Upper lobe of left lung (tissue), 6 donors: ENCODE measurements around the gene MACC1. TPM values are rescaled to one million over a fixed set of nuclear protein-coding genes. Genes with fewer than 3 reads are reported as not detected.
A peak's percentile ranks its signal among the peaks of the same experiment; 100 is the strongest.

Source experiments
- ATAC-seq, 2 donors: fragments of 200-7000 bp; cut with Tn5 transposase; one replicate each; pipeline ENCODE4 v1.9.1; 2022; ENCODE audit warnings: mild to moderate bottlenecking in 2 of 2, moderate library complexity in 2 of 2; ENCODE audit not compliant: low FRiP score in 2 of 2
- DNase-seq, 2 donors: peaks; one replicate each; pipeline ENCODE4 v3.0.0-alpha.2; 2019 to 2020
- H3K27ac ChIP-seq, 4 donors: fragments of 200-600 bp; sonication (generic); one replicate each; pipeline ENCODE4 v1.5.1; 2016 to 2019
- H3K27me3 ChIP-seq, 4 donors: fragments of 200-600 bp; sonication (generic); one replicate each; pipeline ENCODE4 v1.5.1; 2017 to 2019
- H3K36me3 ChIP-seq, 4 donors: fragments of 200-600 bp; sonication (generic); one replicate each; pipeline ENCODE4 v1.5.1; 2016 to 2019
- H3K4me1 ChIP-seq, 4 donors: fragments of 200-600 bp; sonication (generic); one replicate each; pipeline ENCODE4 v1.5.1; 2018 to 2019
- H3K4me3 ChIP-seq, 4 donors: fragments of 200-600 bp; sonication (generic); one replicate each; pipeline ENCODE4 v1.5.1; 2017 to 2019; ENCODE audit warnings: mild to moderate bottlenecking in 2 of 4, moderate library complexity in 1 of 4
- H3K9me3 ChIP-seq, 4 donors: fragments of 200-600 bp; sonication (generic); one replicate each; pipeline ENCODE4 v1.5.1; 2018 to 2019
- EP300 ChIP-seq, 4 donors: sonication (generic); formaldehyde crosslinking; IDR thresholded peaks; one replicate each; pipeline ENCODE4 v1.5.1; 2017; ENCODE audit warnings: antibody characterized with exemption in 4 of 4, control low read depth in 2 of 4
- POLR2A ChIP-seq, 4 donors: fragments of 450-650 bp; IDR thresholded peaks; one replicate each; pipeline ENCODE4 v1.5.1; 2016 to 2017; ENCODE audit warnings: antibody characterized with exemption in 4 of 4, mild to moderate bottlenecking in 2 of 4
- POLR2AphosphoS5 ChIP-seq, 2 donors: sonication (generic); formaldehyde crosslinking; IDR thresholded peaks; one replicate each; pipeline ENCODE4 v1.5.1; 2017; ENCODE audit warnings: antibody characterized with exemption in 2 of 2
- WGBS, 2 donors: methylation state at CpG; one replicate each; pipeline ENCODE4 v1.1.5; 2017 to 2018; 5-methylcytosine and 5-hydroxymethylcytosine counted together
- total RNA-seq, 6 donors: library from RNA; depleted of rRNA in 4 of 6; stranded (reverse); fragments of >200 nt in 4 of 6; gene quantifications; one replicate each; pipeline versions ENCODE4 v1.1.0 to v1.2.1, GENCODE V29; 2016 to 2021
- TF ChIP-seq, protein P1 (sequence below), 6 experiments: fragments of 450-650 bp in 4 of 6; fragments of 200-600 bp in 2 of 6; sonication (generic) in 2 of 6; IDR thresholded peaks; one replicate each; pipeline ENCODE4 v1.5.1; 2016 to 2019; ENCODE audit warnings: antibody characterized with exemption in 6 of 6
- donor health status: DM: no; HTN: no; CAD: no; lungs with moderate emphysema.
- donor health status: DM: no; HTN: yes; CAD: no; lungs with severe emphysema.

MACC1 gene
- total RNA-seq, 6 donors from 2014 or later, result 10.5 to 86.5 (median 24.3) TPM

- 82 to 90% methylated on average over 2 of the region's 2 CpGs for WGBS, 2 donors
- DNase-seq (no peak), ATAC-seq (no peak)
- H3K4me3 ChIP-seq, result no peak overlapping the region
- no peak overlapping the region for H3K27ac ChIP-seq
- H3K9me3 ChIP-seq, result no peaks in the 10 kb centered on the region
- H3K4me1 ChIP-seq, result no peaks in the 10 kb centered on the region
- TF ChIP-seq, protein P1, sequence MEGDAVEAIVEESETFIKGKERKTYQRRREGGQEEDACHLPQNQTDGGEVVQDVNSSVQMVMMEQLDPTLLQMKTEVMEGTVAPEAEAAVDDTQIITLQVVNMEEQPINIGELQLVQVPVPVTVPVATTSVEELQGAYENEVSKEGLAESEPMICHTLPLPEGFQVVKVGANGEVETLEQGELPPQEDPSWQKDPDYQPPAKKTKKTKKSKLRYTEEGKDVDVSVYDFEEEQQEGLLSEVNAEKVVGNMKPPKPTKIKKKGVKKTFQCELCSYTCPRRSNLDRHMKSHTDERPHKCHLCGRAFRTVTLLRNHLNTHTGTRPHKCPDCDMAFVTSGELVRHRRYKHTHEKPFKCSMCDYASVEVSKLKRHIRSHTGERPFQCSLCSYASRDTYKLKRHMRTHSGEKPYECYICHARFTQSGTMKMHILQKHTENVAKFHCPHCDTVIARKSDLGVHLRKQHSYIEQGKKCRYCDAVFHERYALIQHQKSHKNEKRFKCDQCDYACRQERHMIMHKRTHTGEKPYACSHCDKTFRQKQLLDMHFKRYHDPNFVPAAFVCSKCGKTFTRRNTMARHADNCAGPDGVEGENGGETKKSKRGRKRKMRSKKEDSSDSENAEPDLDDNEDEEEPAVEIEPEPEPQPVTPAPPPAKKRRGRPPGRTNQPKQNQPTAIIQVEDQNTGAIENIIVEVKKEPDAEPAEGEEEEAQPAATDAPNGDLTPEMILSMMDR (IDR thresholded peaks at IDR 0.05), result no peak
- TF ChIP-seq POLR2A (IDR thresholded peaks at IDR 0.05) (no peak), EP300 (IDR thresholded peaks at IDR 0.05) (no peak), POLR2AphosphoS5 (IDR thresholded peaks at IDR 0.05) (no peak)
- H3K27me3 ChIP-seq, result no peaks in the 10 kb centered on the region
- H3K36me3 ChIP-seq, result no peaks in the 10 kb centered on the region
Observed at GRCh38 chr7:20237464-20238193, 20.4 kb upstream of the MACC1 start.

DNA sequence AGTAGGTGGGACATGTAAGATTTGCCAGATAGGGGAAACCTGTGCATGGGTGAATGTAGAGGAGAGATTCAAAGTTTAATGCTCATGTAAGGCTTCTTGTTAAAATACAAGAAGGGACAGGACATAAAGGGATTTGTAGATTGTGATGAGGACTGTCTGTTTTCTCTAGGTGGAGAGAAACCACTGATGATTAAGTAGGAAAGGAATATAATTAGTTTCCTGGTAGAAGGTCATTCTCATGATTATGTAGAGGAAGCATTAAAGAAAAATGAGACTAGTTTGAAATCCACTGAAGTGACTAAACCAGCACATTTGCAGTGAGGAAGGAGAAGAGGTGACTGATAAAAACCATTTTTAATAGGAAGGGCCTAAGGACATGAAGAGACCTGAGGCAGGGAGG, 19.6 kb upstream of the MACC1 start:
- no peak overlapping the region for H3K27ac ChIP-seq
- no peaks in the 10 kb centered on the region for H3K36me3 ChIP-seq
- no peak overlapping the region for H3K4me3 ChIP-seq
- no peaks in the 10 kb centered on the region for H3K9me3 ChIP-seq
- ATAC-seq, result no peak
- no peak for DNase-seq
- no peaks in the 10 kb centered on the region for H3K27me3 ChIP-seq
- TF ChIP-seq, protein P1 (IDR thresholded peaks at IDR 0.05), result no peak
- TF ChIP-seq POLR2AphosphoS5 (IDR thresholded peaks at IDR 0.05), result no peak
- TF ChIP-seq EP300 (IDR thresholded peaks at IDR 0.05), result no peak
- no peak for TF ChIP-seq POLR2A (IDR thresholded peaks at IDR 0.05)
- no peaks in the 10 kb centered on the region for H3K4me1 ChIP-seq

DNA sequence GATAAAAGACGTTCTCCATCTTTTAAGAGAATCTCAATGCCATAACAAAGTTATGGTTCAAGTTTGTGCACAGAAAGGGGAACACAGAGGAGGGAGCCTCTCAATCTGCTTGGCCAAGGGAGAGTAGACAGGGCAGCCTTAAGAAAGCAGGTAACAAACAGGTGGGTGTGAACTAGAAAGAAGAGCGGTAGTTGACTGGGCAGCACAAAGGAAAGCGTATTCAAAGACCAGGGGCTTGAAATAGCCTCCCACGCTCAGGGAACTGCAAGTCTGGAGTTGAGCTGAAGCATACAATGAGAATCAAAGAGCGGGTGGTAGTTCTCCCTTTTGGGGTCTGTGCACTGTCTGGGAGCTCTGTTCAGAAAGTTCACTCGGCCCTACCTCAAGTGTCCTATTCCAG, 18.9 kb upstream of the MACC1 start:
- H3K27ac ChIP-seq, result no peak overlapping the region
- no peaks in the 10 kb centered on the region for H3K27me3 ChIP-seq
- H3K9me3 ChIP-seq, result no peaks in the 10 kb centered on the region
- no peak for TF ChIP-seq POLR2AphosphoS5 (IDR thresholded peaks at IDR 0.05)
- TF ChIP-seq EP300 (IDR thresholded peaks at IDR 0.05), result no peak
- TF ChIP-seq POLR2A (IDR thresholded peaks at IDR 0.05), result no peak
- TF ChIP-seq, protein P1 (IDR thresholded peaks at IDR 0.05), result no peak
- ATAC-seq (peak in 1 of 2 donors; percentile 34), DNase-seq (no peak)
- 90 to 93% methylated on average over 6 of the region's 6 CpGs for WGBS, 2 donors
- no peak overlapping the region for H3K4me3 ChIP-seq
- no peaks in the 10 kb centered on the region for H3K36me3 ChIP-seq
- H3K4me1 ChIP-seq, result no peaks in the 10 kb centered on the region

GRCh38 chr7:20235288-20235687, 18.1 kb upstream of the MACC1 start:
- DNase-seq, result no peak
- Histone ChIP-seq H3K4me1 (no peaks in the 10 kb centered on the region), H3K36me3 (no peaks in the 10 kb centered on the region), H3K4me3 (no peak overlapping the region), H3K27me3 (no peaks in the 10 kb centered on the region), H3K27ac (no peak overlapping the region), H3K9me3 (no peaks in the 10 kb centered on the region)
- 49 to 63% methylated on average over 4 of the region's 4 CpGs for WGBS, 2 donors
- TF ChIP-seq EP300 (IDR thresholded peaks at IDR 0.05) (no peak), POLR2AphosphoS5 (IDR thresholded peaks at IDR 0.05) (no peak), POLR2A (IDR thresholded peaks at IDR 0.05) (no peak)
- TF ChIP-seq, protein P1 (IDR thresholded peaks at IDR 0.05), result no peak
- ATAC-seq, result no peak

GRCh38 chr7:20233362-20233761, 16.2 kb upstream of the MACC1 start:
- H3K27ac ChIP-seq, result no peak overlapping the region
- no peak for DNase-seq
- TF ChIP-seq, protein P1 (IDR thresholded peaks at IDR 0.05), result no peak
- TF ChIP-seq POLR2AphosphoS5 (IDR thresholded peaks at IDR 0.05) (no peak), EP300 (IDR thresholded peaks at IDR 0.05) (no peak), POLR2A (IDR thresholded peaks at IDR 0.05) (no peak)
- no peaks in the 10 kb centered on the region for H3K9me3 ChIP-seq
- WGBS, 2 donors, result 87 to 90% methylated on average over 4 of the region's 4 CpGs
- no peak overlapping the region for H3K4me3 ChIP-seq
- H3K4me1 ChIP-seq, result no peaks in the 10 kb centered on the region
- H3K27me3 ChIP-seq, result no peaks in the 10 kb centered on the region
- no peaks in the 10 kb centered on the region for H3K36me3 ChIP-seq
- ATAC-seq, result no peak
